DMS79 (cell line): ENCODE results near the gene AGRN.
"Not testable (repeated sequence)": the region's sequence is repeated elsewhere in the genome, so short reads cannot be mapped to it uniquely, and the experiment has no call there.

ENCODE experiments used
- DNase-seq: peaks from one replicate; lab custom pipeline; 2025; lab: John Stamatoyannopoulos, UW

AGRN gene

DNA sequence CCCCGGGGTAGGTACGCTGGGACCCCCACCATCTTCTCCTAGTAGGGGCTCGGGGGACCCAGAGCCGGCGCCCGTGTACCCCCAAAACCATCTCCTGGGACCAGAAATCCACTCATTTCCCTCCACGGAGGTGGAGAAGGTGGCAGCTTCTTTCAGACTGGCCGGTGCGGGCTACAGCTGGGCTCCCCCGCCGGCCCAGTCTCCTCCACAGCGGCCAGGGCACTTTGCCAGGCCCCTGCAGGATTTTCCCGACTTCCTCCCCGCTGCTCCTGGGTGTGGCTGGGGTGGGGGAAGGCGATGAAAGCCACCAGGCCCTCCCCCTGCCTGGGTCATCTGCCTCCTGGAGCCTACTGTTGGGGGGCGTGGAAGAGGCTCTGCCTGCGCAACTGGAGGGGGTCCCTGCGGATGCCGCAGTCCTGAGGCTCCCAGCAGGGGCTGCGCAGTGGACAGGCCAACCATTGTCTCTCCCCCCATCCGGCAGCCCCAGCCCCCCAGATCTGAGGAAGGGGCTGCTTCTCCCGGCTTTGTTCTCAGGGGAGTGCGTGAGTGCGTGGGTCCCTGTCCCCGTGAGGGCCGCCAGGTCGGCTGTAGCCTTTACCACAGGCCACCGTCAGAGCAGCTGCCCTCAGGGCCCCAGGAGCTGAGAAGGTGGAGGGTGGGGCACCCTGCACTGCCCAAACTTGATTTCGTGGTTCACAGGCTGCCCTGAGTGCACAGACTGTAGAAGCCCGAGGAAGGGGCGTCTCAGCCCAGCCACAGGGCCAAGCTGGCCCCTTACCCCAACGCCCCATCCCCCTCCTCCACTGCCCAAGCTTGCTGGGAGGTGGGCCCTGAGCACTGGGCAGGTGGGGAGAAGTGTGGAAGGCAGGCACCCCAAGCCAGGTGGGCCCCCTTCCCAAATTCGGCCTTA, 1.3 kb downstream of the AGRN start:
- DNase-seq, result peak; percentile 37

DNA sequence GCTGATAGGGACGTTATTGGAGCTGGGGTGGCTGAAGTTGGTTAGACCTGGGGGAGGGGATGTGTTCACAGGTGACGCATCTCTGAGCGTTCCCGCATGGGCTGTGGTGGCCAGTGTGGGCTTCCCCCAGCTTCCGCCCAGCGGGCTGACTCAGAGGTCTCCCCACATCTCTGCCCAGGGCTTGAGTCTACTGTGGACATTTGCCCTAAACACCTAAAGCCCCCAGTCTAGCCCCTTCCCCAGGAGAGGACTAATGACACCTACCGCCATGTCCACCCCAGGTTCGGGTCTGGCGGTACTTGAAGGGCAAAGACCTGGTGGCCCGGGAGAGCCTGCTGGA, 2.0 kb downstream of the AGRN start:
- no peak for DNase-seq

DNA sequence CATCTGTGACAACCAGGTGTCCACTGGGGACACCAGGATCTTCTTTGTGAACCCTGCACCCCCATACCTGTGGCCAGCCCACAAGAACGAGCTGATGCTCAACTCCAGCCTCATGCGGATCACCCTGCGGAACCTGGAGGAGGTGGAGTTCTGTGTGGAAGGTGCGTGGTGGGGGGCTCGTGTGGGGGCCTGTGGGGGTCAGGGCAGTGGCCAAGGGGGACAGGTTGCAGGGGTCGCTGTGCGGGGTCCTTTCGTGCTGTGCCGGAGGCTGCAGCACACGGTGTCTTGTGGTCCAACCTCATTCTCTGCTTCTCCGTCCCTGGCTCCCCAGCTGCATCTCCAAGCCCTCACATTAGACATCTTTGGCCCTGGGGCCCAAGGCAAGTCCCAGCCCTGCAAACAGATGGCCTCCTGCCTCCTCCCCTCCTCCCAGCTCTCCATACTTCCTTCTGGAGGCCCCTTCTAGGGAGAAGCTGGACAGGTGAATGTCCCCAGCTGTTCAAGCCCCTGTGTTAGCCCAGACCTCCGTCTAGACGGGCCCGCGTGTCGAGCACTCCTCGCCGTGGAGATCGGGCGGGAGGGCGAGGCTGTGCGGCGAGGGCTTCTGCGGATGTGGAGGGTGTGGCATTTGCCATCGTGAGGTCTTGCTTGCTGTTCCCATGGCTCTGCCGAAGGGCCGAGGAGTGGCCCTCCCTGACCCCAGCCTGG, 2.5 kb downstream of the AGRN start:
- no peak for DNase-seq

DNA sequence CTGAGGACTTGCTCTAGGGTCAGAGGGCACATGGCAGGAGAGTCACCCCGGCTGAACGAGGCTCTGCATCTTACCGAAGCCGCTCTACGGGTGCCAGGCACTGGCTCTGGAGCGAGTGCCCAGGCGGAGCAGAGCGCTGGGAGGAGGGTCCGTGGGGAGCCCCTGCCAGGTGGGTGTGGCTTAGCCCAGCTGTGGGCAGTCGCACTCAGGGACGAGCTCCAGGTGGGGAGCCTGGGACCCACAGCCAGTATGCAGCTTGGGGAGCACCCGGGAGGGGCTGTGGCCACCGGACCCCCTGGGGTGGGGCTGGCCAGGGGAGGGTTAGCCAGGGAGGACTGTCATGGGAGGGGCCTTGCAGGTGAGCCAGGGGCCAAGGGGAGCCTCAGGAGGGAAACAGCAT, 3.8 kb downstream of the AGRN start:
- no peak for DNase-seq

DNA sequence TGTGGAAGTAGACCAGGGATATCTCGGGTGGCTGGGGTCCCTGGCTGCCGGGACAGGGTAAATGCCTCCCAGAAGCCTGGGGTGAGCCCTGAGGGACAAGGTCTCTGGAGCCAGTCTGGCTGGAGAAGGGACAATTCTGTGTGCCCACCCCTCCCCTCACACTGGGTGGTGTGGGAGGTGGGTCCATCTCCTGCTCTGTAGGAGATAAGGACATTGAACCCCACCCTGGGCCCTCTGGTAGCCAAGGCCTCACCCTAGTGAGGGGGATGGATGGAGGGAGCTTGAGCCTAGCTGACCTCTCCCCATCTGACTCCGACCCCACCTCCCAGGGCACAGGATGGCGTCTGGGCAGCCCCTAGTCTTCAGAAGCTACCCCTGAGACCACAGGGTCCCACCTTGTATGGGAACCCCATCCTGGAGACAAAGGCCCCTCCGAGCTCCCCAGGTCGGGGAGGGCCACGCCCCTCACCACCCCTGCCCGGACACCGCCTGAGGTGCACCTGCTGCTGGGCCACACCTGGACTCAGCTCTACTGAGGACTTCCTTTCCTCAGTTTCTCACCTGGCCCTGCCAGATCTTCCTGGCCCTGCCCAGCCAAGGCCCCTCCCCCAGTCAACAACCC, 4.3 kb downstream of the AGRN start:
- DNase-seq, result no peak

DNA sequence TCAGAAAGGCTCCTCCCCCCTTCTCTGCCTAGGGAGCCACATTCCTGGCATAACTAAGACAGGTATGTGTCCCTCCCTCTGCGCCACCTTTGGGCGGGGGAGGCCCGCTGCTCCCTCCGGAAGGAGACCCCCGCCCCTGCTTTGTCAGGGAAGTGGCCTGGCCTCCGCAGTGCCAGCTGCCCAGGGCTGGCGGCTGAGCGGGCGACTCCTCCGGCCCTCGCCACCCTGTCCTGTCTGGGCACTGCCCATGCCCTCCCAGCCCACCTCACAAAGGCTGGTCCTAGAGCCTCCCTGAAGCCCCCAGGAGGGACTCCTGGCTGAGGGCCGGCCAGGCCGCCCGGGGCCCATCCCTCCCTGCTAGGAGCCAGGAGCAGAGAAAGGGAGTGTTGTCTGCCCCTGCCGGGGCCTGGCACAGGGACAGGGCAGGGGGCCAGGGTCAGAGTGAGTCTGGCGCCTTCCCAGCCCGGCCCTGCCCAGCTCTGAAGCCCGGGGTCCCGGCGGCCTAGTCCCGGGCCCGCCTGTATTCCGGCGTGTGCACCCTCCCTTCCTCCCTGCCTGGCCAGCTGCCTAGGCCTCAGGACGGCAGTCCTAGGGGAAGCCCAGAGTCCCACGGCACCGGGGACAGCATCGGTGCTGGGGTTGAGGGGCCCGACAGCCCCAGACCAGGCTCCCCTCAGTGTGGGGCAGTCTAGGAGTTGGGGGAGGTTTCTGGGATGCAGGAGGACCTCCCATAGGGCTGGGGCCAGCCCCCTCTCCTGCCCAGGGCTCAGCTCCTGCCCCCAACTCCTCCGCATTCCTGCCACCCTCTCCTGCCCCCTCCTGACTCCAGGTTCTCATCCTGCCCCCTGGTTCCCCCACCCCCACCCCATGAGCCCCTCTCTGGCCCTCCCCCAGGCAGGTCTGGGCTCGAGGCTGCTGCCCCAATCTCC, 5.1 kb downstream of the AGRN start:
- no peak for DNase-seq

DNA sequence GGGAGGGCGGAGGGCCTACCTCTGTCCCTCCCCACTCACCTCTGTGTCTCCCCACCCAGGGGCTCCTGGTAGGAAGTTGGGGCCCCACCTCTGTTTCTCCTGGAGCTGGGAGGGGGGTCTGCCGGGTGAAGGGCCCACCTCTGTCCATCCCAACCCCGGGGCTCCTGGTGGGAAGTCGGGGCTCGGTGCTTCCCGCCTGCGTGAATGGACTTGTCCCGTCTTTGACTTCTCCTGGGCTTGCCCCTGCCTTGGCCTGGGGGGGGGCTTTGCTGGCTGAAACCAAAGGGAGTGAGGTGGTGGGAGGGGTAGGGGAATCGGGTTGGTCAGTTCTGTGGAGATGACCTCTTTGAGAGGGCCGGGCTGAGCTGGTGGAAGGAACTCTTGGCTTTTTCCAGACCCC, 5.8 kb downstream of the AGRN start:
- no peak for DNase-seq

DNA sequence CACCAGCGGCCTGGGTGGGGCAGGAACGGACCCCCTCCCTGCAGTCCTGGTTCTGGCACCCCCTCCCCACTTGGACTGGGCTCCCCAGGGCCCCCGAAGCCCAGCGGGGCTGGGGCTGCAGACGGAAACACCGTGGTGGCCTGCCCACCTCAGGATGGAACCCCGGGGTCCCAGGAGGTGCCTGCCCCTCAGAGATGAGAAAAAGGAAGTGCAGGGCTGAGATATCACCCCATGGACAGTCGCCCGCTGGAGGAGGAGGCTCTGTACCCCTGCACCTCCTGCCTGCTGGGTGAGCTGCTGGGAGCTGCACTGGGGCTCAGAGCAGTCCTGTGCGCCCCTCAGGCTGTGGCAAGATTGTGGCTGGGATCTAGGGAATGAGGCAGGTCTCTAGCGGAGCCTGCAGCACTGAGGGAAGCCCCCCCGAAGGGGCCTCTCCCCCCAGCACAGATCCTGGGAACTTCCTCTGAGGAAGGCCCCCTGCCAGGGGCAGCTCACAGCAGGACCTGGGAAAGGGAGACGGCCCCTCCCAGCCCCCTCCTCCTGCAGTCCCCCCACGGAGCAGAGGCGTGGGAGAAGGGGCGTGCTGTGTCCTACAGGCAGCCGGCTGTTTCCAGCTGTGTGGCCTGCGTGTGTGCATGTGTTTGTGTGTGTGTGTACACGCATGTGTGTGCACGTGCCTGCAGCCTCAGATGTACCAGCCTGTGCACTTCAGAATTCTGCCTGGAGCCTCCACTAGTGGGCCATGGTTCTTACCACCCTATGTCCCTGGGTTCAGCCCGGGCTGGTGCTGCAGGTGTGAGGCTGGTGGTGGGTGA, 6.9 kb downstream of the AGRN start:
- no peak for DNase-seq

DNA sequence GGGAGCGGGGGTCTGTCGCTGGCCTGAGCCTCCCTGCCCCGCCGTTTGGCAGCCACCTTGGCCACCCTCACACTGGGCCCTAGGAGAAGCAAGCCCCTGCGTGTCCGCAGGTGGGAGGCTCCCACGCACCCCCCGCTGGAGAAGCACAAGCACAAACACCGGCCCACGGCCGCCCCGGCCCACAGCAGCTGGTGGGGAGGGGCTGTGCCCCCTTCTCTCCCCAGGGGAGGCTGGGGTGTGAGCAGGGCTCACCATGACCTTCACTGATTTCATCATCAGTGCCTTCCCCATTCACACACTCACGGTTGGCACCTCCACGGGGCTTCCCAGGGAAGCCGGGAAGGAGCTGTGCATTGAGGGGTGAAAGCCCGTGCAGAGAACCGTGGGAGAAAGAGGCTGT, 7.9 kb downstream of the AGRN start:
- DNase-seq, result no peak

DNA sequence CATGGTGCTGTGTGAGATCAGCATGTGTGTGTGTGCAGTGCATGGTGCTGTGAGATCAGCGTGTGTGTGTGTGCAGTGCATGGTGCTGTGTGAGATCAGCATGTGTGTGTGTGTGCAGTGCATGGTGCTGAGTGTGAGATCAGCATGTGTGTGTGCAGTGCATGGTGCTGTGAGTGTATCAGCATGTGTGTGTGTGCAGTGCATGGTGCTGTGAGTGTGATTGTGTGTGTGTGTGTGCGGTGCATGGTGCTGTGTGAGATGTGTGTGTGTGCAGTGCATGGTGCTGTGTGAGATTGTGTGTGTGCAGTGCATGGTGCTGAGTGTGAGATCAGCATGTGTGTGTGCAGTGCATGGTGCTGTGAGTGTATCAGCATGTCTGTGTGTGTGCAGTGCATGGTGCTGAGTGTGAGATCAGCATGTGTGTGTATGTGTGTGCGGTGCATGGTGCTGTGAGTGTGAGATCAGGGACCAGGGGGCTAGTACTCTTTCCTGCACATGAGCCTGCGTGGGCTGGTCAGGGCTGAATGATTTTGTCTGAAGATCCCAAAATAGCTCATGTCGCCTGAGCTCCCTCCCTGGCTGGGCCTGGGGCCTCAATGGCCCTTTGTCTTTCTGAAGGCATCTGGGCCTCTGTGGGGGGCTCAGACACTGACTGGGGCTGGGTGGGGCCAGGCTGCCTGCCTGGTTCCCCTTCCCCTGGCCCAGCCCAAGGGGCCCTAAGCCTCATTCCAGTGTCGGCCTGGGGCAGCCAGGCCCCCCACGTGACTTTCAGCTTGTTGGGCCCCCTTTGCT, 11.1 kb downstream of the AGRN start:
- DNase-seq, result not testable (repeated sequence)

DNA sequence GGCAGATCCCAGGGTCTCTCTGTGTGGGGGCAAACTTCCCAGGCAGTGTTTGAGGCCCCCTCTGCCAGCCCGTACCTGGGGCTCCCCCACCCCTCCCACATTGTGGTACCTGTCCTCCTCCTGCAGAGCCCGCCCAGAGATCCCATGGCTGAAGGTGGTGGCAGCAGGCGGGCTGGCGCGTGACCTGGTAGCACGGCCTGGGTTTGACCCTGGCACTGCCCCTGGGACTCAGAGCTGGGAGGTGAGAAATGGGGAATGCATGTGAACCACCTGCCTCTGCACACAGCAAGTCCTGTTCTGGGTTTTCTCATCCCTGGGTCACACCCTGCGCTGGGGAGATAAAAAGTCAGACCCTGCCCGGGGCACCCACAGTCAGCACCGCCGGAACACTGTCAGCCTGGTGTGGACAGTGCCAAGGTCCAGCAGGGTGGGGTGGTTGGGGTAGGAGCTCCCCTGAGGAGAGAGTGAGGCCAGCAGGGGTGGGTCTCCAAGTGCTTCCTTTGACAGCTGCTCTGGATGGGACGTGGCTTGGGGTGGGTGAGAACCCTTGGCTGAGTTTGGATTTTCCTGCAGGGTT, 11.8 kb downstream of the AGRN start:
- no peak for DNase-seq

DNA sequence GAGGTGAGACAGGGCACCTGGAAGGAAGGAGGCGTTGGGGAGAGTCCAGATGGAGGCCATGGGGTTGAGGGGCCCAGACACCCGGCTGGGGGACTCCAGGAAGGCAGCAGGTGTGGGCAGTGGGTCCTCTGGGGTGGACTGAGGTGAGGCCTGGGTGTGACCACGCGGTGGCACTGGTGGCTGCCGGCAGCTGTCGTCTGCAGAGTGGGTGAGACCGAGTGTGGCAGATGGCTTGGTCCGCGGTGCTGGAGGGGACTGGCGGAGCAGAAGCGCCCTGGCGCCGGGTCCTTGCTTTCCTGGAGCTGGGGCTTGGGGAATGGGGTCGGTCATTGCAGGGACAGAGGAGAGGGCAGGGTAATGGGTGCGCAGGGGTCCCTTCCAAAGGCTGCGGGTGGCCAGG, 12.5 kb downstream of the AGRN start:
- no peak for DNase-seq

DNA sequence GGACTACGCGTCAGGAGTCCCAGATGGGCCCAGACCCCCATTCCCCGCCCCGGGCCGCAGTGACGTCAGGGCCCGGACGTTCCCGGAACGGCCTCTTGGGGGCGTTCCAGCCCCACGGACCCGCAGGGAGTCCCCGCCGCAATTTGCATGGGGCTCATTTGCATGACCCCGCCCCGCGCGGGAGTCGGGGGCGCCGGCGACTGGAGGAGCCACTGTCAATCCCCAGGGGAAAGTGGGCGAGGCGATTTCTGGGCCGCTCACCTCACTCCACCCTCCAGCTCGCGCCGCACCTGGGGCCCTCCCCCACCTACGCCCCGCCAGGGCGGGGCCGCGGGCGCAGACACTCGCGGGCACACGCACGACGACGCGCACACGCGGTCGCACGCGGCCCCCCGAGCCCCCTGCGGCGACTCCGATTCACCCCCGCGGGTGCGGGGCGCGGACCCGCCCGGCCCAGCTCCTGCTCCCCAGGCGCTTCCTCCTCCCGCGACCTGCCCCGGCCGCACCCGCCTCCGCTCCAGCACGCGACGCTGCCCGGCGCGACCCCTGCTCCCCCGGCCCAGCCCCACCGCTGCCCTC, 13.2 kb downstream of the AGRN start:
- DNase-seq, result peak; percentile 89

DNA sequence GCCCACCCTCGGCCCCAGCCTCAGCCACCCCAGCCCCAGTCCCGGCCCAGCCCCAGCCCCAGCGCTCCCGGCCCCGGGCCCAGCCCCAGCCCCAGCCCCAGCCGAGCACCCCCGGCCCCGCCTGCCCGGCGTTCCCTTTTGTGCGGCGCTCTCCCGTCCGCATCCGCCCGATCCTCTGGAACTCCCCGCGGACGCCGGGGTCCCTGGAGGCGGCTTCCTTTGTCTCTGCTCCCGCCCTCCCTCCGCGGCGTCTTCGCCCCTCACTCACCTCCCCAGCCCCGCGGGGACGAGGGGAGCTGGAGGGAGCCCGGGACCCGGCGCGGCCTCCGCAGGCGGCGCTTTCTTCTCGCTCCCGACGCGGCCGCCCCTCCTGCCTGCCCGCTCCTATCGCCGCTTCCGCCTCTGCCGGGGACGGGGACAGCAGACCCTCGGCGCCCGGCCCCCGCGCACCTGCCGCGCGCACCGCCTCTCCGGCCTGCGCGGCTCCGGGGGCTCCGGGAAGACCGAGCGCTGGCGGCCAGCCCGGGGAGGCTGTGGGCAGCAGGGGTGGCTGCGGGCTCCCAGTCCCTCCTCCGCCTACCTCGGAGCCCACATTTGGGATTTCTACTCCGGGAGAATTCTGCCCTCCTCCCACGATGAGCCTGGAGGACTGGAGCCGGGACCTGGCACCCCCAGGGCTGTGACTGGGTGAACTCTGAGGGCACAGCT, 14.0 kb downstream of the AGRN start:
- no peak for DNase-seq

DNA sequence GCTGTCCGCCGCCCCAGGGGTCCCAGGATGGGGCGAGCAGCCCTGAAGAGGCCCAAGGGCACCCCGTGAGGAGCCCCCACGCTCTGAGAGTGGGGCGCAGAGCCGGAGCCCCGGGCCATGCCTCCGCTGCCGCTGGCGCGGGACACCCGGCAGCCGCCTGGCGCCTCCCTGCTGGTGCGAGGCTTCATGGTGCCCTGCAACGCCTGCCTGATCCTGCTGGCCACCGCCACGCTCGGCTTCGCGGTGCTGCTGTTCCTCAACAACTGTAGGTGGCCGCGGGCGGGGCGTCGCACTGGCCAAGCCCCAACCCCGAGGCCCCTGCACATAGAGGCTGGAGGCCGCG, 14.5 kb downstream of the AGRN start:
- peak; percentile 21 for DNase-seq

DNA sequence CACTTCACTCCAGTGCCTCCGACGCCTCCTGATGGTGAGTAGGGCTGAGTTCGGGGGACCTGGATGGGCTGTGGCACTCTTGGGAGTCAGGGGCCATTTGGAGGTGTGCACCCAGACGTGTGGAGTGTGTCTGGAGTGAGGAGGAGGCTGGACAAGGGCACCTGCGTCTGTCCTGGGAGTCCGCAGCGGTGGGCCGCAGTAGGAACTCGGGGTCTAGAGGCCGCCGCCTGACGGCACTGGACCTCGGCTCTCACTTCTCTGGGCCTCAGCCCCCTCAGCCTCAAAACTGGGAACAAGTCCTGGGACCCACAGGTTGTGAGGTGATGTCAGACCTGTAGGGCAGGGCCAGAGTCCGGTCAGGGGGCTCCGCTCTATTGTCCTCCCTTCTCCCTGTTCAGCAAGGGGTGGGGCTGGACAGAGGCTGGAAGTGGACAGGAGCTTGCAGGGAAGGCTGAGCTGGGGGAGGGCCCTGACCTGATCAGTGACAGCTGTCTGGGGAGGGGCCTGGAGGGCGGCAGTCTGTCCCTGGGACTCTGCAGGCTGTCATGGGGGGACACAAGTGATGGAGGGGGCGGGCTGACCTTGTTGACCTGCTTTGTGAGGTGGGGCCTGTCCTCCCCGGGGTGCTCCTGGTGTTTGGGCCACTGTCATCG, 15.5 kb downstream of the AGRN start:
- no peak for DNase-seq

DNA sequence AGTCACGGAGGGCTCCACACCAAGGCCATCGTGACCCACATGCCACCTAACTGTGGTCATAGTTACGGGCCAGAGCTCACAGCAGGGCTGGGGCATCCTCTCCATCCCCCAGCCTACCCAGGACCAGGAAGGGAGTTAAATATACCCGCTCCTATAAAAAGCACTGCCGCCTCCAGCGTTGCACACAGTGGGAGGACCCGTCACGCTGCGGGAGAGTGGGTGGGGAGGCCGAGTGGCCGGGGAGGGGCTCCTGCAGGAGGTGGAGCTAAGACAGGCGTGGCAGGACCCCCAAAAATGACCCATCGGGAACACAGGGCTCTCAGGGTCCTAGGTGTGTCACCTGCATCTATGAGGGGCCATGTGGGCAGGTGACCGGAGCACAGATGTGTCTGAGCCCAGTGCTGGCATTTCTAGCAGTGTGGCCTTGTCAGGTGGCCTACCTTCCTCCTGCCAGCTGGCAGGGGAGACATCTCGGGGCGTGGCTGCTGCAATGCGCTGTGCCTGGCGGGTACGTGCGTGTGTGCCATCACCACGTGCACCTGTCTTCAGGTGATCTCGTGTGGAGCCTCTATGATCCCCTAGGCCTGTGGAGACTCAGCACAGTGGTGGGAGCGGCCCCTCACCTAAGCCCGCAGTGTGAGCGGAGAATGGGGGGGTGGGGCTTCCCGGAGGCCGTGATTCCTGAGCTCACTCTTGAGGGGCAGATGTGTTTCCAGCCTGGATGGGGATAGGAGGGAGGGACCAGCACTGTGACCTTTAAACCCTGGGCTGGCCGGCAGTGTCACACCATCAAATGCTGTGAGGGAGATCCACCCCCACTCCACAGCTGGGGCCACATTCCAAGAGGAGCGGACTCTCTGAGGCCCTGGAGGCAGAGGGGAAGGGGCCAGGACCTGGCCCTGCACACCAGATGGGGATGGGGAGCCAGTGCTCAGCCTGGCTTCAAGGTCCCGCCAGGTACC, 17.7 kb downstream of the AGRN start:
- no peak for DNase-seq
